ENCODE measurements around the gene RARG. TPM values are rescaled to one million over a fixed set of nuclear protein-coding genes. Genes with fewer than 3 reads are reported as not detected.

The RARG gene
- total RNA-seq, 1 donor from 2014 or later, result 21.7 TPM

GRCh38 chr12:53172352-53172751 is 59.7 kb downstream of the RARG start:
- Mint-ChIP-seq H3K9me3 (ENCODE audit: low read depth) (no peaks in the 10 kb centered on the region), H3K36me3 (ENCODE audit: low read depth) (peaks cover 14% of the 10 kb centered on the region), H3K27me3 (ENCODE audit: low read depth) (no peaks in the 10 kb centered on the region), H3K4me1 (ENCODE audit: low read depth) (peaks cover 15% of the 10 kb centered on the region), H3K27ac (ENCODE audit: unreplicated experiment) (no peak overlapping the region), H3K4me3 (ENCODE audit: unreplicated experiment) (no peak overlapping the region)
- no peak for TF ChIP-seq CTCF (IDR thresholded peaks at IDR 0.05)
- peak; percentile 68 for DNase-seq (ENCODE audit: low spot score)

- Mint-ChIP-seq H3K27ac (ENCODE audit: unreplicated experiment) (no peak overlapping the region), H3K9me3 (ENCODE audit: low read depth) (no peaks in the 10 kb centered on the region), H3K36me3 (ENCODE audit: low read depth) (peaks cover 16% of the 10 kb centered on the region), H3K4me3 (ENCODE audit: unreplicated experiment) (no peak overlapping the region), H3K27me3 (ENCODE audit: low read depth) (no peaks in the 10 kb centered on the region), H3K4me1 (ENCODE audit: low read depth) (peaks cover 15% of the 10 kb centered on the region)
- no peak for TF ChIP-seq CTCF (IDR thresholded peaks at IDR 0.05)
- peak; percentile 39 for DNase-seq (ENCODE audit: low spot score)
These were observed 60.2 kb downstream of the RARG start for GRCh38 chr12:53171725-53172329.

- Mint-ChIP-seq H3K36me3 (ENCODE audit: low read depth) (peaks cover 16% of the 10 kb centered on the region), H3K4me3 (ENCODE audit: unreplicated experiment) (no peak overlapping the region), H3K27ac (ENCODE audit: unreplicated experiment) (no peak overlapping the region), H3K9me3 (ENCODE audit: low read depth) (no peaks in the 10 kb centered on the region), H3K27me3 (ENCODE audit: low read depth) (no peaks in the 10 kb centered on the region), H3K4me1 (ENCODE audit: low read depth) (peaks cover 15% of the 10 kb centered on the region)
- DNase-seq (ENCODE audit: low spot score), result peak; percentile 53
- TF ChIP-seq CTCF (IDR thresholded peaks at IDR 0.05), result no peak
These were observed 60.9 kb downstream of the RARG start for GRCh38 chr12:53170876-53171724.

- H3K9me3 Mint-ChIP-seq (ENCODE audit: low read depth), result no peaks in the 10 kb centered on the region
- peak; percentile 32 for DNase-seq (ENCODE audit: low spot score)
- TF ChIP-seq CTCF (IDR thresholded peaks at IDR 0.05), result no peak
- no peaks in the 10 kb centered on the region for H3K27me3 Mint-ChIP-seq (ENCODE audit: low read depth)
- H3K4me1 Mint-ChIP-seq (ENCODE audit: low read depth), result peaks cover 11% of the 10 kb centered on the region
- peaks cover 17% of the 10 kb centered on the region for H3K36me3 Mint-ChIP-seq (ENCODE audit: low read depth)
- H3K4me3 Mint-ChIP-seq (ENCODE audit: unreplicated experiment), result no peak overlapping the region
- no peak overlapping the region for H3K27ac Mint-ChIP-seq (ENCODE audit: unreplicated experiment)
These were observed 61.8 kb downstream of the RARG start for GRCh38 chr12:53170215-53170614.

- DNase-seq (ENCODE audit: low spot score), result peak; percentile 59
- TF ChIP-seq CTCF (IDR thresholded peaks at IDR 0.05), result no peak
- no peaks in the 10 kb centered on the region for H3K27me3 Mint-ChIP-seq (ENCODE audit: low read depth)
- no peak overlapping the region for H3K4me3 Mint-ChIP-seq (ENCODE audit: unreplicated experiment)
- peaks cover 6% of the 10 kb centered on the region for H3K4me1 Mint-ChIP-seq (ENCODE audit: low read depth)
- H3K27ac Mint-ChIP-seq (ENCODE audit: unreplicated experiment), result peak overlapping the region; percentile 38
- peaks cover 17% of the 10 kb centered on the region for H3K36me3 Mint-ChIP-seq (ENCODE audit: low read depth)
- no peaks in the 10 kb centered on the region for H3K9me3 Mint-ChIP-seq (ENCODE audit: low read depth)
These were observed 62.4 kb downstream of the RARG start for GRCh38 chr12:53169644-53170043.

Data from chondrocyte (in vitro differentiated cells).